B cell (primary cell): ENCODE results near the gene CD34.

Source experiments
- CTCF ChIP-seq: fragments of 200-600 bp; IDR thresholded peaks from one replicate; pipeline ENCODE4 v1.8.0; 2022; ENCODE audit warnings: antibody characterized with exemption, mild to moderate bottlenecking
- EZH2 ChIP-seq: IDR thresholded peaks from 2 replicates; pipeline ENCODE4 v1.6.1; 2012; ENCODE audit warnings: borderline replicate concordance, low read depth, mild to moderate bottlenecking, moderate library complexity, low read length; ENCODE audit not compliant: insufficient read depth, poor library complexity, severe bottlenecking

DNA sequence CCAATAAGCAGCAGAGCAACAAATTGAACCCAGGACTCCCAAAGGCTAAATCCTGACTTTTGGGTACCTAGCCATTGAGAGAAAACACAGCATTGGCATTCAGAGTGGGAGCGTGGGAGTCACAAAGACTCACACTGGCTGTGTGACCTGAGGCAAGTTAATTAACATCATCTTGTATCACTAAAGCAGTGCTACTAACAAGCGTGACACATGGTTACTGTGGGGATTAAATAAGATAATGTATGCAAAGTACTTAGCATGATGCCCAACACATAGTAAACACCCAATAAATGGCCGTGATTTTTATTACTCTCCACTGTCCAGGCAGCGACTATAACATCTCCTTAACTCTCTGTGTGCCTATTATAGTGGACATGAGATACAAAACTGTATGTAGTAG is 73.3 kb downstream of the CD34 start:
- no peak for TF ChIP-seq EZH2
- TF ChIP-seq CTCF, result no peak
